Cardiac fibroblast (primary cell): ENCODE results near the gene DGKB.
A peak's percentile ranks its signal among the peaks of the same experiment; 100 is the strongest.

Experiments used
- DNase-seq, 2 donors: peaks; one replicate each; pipeline versions ENCODE4 v3.0.0 to v3.0.0-alpha.2; 2010; ENCODE audit warnings: low read depth in 2 of 2
- H3K4me3 ChIP-seq, 2 donors: replicated peaks in 1 of 2; 1 replicate in 1 of 2; 2 replicates in 1 of 2; pipeline ENCODE4 v1.5.1; 2011; ENCODE audit warnings: low read depth in 2 of 2, low read length in 2 of 2, mild to moderate bottlenecking in 2 of 2, moderate library complexity in 1 of 2
- CTCF ChIP-seq: IDR thresholded peaks from one replicate; pipeline ENCODE4 v1.5.1; 2011; ENCODE audit warnings: low read depth, mild to moderate bottlenecking, low read length, inconsistent platforms

DGKB gene

GRCh38 chr7:14258441-14258840 lies 644.1 kb downstream of the DGKB start:
- TF ChIP-seq CTCF, result no peak
- DNase-seq, result no peak
- no peak overlapping the region for H3K4me3 ChIP-seq

- H3K4me3 ChIP-seq, result no peak overlapping the region
- TF ChIP-seq CTCF, result no peak
- DNase-seq, result no peak
These were observed 650.1 kb downstream of the DGKB start for GRCh38 chr7:14252458-14252857.

GRCh38 chr7:14242175-14242574 lies 660.4 kb downstream of the DGKB start:
- no peak for TF ChIP-seq CTCF
- no peak for DNase-seq
- H3K4me3 ChIP-seq, result no peak overlapping the region

- no peak overlapping the region for H3K4me3 ChIP-seq
- no peak for TF ChIP-seq CTCF
- no peak for DNase-seq
These were observed 665.7 kb downstream of the DGKB start for GRCh38 chr7:14236834-14237233.

- no peak overlapping the region for H3K4me3 ChIP-seq
- no peak for TF ChIP-seq CTCF
- DNase-seq, result no peak
These were observed 667.5 kb downstream of the DGKB start for GRCh38 chr7:14235056-14235455.

- no peak for TF ChIP-seq CTCF
- no peak for DNase-seq
- no peak overlapping the region for H3K4me3 ChIP-seq
These were observed 668.6 kb downstream of the DGKB start for GRCh38 chr7:14233868-14234369.

GRCh38 chr7:14233076-14233867 lies 669.3 kb downstream of the DGKB start:
- DNase-seq, result peak; percentile 10 to 59
- no peak overlapping the region for H3K4me3 ChIP-seq
- TF ChIP-seq CTCF, result no peak
